Nephron progenitor cell (in vitro differentiated cells): ENCODE measurements around the gene RPTOR.

ENCODE experiments used
- DNase-seq: peaks from one replicate; pipeline ENCODE4 v3.0.0; 2021
- H3K27ac Mint-ChIP-seq: 2 replicates; pipeline ENCODE4 v1.8.0; 2021; ENCODE audit warnings: mild to moderate bottlenecking, moderate library complexity, mixed read lengths
- H3K27me3 Mint-ChIP-seq: 2 replicates; pipeline ENCODE4 v1.8.0; 2021; ENCODE audit warnings: mild to moderate bottlenecking, low read depth, mixed read lengths; ENCODE audit not compliant: poor library complexity
- H3K36me3 Mint-ChIP-seq: 2 replicates; pipeline ENCODE4 v1.8.0; 2021; ENCODE audit warnings: low read depth, mixed read lengths
- H3K4me1 Mint-ChIP-seq: 2 replicates; pipeline ENCODE4 v1.8.0; 2021; ENCODE audit warnings: mixed read lengths
- H3K4me3 Mint-ChIP-seq: 2 replicates; pipeline ENCODE4 v1.8.0; 2021; ENCODE audit warnings: mild to moderate bottlenecking, moderate library complexity, mixed read lengths
- H3K9me3 Mint-ChIP-seq: 2 replicates; pipeline ENCODE4 v1.8.0; 2021; ENCODE audit warnings: mild to moderate bottlenecking, moderate library complexity, mixed read lengths
- TF ChIP-seq, protein P1 (sequence below): fragments of 200-600 bp; sonication (generic); IDR thresholded peaks from 2 replicates; pipeline ENCODE4 v1.5.0; 2021; ENCODE audit warnings: antibody characterized with exemption

The RPTOR gene

DNA sequence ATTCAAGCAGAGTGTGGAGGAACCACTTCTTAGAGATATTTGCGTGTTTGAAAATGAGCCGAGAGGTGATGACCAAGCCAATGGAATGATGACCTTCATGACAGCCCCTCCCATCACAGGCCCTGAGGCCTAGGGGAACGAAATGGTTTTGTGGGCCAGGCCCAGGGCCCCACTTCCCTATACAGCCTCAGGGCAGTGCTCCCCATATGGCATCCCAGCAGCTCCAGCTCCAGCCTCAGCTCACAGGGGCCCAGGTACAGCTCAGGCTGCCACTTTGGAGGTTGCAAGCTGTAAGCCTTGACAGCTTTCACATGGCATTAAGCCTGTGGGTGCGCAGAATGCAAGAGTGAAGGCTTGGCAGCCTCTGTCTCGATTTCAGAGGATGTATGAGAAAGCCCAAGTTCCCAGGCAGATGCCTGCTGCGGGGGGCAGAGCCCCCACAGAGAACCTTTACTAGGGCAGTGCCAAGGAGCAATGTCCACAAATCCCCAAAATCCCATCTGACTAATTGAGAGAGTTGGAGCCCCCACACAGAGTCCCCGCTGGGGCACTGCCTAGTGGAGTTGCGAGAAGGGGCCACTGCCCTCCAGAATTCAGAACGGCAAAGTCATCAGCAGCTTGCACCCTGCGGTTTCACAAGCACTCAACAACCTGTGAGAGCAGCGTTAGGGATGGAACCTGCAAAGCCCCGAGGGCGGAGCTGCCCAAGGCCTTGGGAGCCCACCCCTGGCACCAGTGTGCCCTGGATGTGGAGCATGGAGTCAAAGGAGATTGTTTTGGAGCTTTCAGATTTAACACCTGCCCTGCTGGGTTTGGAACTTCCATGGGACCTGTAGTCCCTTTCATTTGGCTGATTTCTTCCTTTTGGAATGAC, 468.2 kb downstream of the RPTOR start:
- Mint-ChIP-seq H3K4me3 (no peak overlapping the region), H3K27ac (no peak overlapping the region), H3K4me1 (peaks cover 4% of the 10 kb centered on the region), H3K27me3 (peaks cover 8% of the 10 kb centered on the region), H3K9me3 (peaks cover 48% of the 10 kb centered on the region), H3K36me3 (peaks cover 19% of the 10 kb centered on the region)
- TF ChIP-seq, protein P1, sequence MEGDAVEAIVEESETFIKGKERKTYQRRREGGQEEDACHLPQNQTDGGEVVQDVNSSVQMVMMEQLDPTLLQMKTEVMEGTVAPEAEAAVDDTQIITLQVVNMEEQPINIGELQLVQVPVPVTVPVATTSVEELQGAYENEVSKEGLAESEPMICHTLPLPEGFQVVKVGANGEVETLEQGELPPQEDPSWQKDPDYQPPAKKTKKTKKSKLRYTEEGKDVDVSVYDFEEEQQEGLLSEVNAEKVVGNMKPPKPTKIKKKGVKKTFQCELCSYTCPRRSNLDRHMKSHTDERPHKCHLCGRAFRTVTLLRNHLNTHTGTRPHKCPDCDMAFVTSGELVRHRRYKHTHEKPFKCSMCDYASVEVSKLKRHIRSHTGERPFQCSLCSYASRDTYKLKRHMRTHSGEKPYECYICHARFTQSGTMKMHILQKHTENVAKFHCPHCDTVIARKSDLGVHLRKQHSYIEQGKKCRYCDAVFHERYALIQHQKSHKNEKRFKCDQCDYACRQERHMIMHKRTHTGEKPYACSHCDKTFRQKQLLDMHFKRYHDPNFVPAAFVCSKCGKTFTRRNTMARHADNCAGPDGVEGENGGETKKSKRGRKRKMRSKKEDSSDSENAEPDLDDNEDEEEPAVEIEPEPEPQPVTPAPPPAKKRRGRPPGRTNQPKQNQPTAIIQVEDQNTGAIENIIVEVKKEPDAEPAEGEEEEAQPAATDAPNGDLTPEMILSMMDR: no peak
- DNase-seq: no peak

DNA sequence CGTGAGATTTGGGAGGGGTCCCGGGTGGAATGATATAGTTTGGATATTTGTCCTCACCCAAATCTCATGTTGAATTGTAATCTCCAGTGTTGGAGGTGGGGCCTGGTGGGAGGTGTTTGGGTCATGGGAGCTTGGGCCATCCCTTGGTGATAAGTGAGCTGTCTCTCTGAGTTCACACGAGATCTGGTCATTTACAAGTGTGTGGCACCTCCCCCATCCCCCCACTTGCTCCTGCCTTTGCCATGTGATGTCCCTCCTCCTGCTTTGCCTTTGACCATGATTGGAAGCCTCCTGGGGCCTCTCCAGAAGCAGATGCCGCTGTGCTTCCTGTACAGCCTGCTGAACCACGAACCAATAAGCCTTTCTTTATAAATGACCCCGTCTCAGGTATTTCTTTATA, 469.0 kb downstream of the RPTOR start:
- Mint-ChIP-seq H3K36me3 (peaks cover 19% of the 10 kb centered on the region), H3K9me3 (peaks cover 48% of the 10 kb centered on the region), H3K27ac (no peak overlapping the region), H3K4me3 (no peak overlapping the region), H3K4me1 (peaks cover 12% of the 10 kb centered on the region), H3K27me3 (peaks cover 6% of the 10 kb centered on the region)
- DNase-seq: no peak
- TF ChIP-seq, protein P1: no peak

DNA sequence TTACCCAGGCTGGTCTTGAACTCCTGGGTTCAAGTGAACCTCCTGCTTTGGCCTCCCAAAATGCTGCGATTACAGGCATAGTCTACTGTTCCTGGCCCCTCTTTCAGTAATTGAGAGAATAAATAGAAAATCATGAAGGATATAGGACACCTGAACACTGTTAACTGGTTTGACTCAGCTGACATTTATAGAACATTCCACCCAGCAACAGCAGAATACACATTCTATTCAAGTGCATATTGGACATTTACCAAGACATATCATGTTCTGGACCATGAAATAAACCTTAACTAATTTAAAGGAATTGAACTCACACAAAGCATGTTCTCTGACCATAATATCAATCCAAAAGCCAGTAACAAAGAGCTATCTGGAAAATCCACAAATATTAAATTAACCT, 470.5 kb downstream of the RPTOR start:
- Mint-ChIP-seq H3K4me1 (peaks cover 27% of the 10 kb centered on the region), H3K27me3 (peaks cover 6% of the 10 kb centered on the region), H3K9me3 (peaks cover 46% of the 10 kb centered on the region), H3K27ac (no peak overlapping the region), H3K4me3 (no peak overlapping the region), H3K36me3 (peaks cover 19% of the 10 kb centered on the region)
- DNase-seq: no peak
- TF ChIP-seq, protein P1: no peak
